Ureter (tissue), 1 donor: ENCODE data around the gene SAYSD1. TPM values are rescaled to one million over a fixed set of nuclear protein-coding genes. Genes with fewer than 3 reads are reported as not detected.
A peak's percentile ranks its signal among the peaks of the same experiment; 100 is the strongest.
"Not testable (repeated sequence)": the region's sequence is repeated elsewhere in the genome, so short reads cannot be mapped to it uniquely, and the experiment has no call there.

Source experiments
- DNase-seq: peaks from one replicate; pipeline ENCODE4 v3.0.0-alpha.2; 2020; ENCODE audit warnings: low spot score
- total RNA-seq: library from RNA; stranded (reverse); gene quantifications from one replicate; pipeline ENCODE4 v1.2.4, GENCODE V29; 2023
- donor health status: DM: yes; HTN: yes; CAD: no.

Gene SAYSD1
- total RNA-seq = 19.3 TPM

- DNase-seq = peak; percentile 91
These were observed at the start of gene SAYSD1 for GRCh38 chr6:39114704-39115599. SAYSD1 (minus strand) TSS chr6:39115186; CDS start chr6:39115089, 97 bp downstream.

GRCh38 chr6:39157511-39157910 lies 42.5 kb upstream of the SAYSD1 start:
- no peak for DNase-seq

- DNase-seq = no peak
These were observed 41.8 kb upstream of the SAYSD1 start for GRCh38 chr6:39156801-39157200.

GRCh38 chr6:39154705-39155104 lies 39.7 kb upstream of the SAYSD1 start:
- DNase-seq = no peak

GRCh38 chr6:39153766-39154397 lies 38.9 kb upstream of the SAYSD1 start:
- no peak for DNase-seq

- no peak for DNase-seq
These were observed 37.3 kb upstream of the SAYSD1 start for GRCh38 chr6:39152262-39152661.

GRCh38 chr6:39151211-39151610 lies 36.2 kb upstream of the SAYSD1 start:
- DNase-seq = no peak

- no peak for DNase-seq
These were observed 29.6 kb upstream of the SAYSD1 start for GRCh38 chr6:39144481-39145173.

GRCh38 chr6:39143238-39143930 lies 28.4 kb upstream of the SAYSD1 start:
- DNase-seq = no peak

GRCh38 chr6:39140556-39141167 lies 25.7 kb upstream of the SAYSD1 start:
- DNase-seq = no peak

- DNase-seq = no peak
These were observed 22.3 kb upstream of the SAYSD1 start for GRCh38 chr6:39137245-39137644.

GRCh38 chr6:39136207-39136606 lies 21.2 kb upstream of the SAYSD1 start:
- DNase-seq = not testable (repeated sequence)

GRCh38 chr6:39134761-39135160 lies 19.8 kb upstream of the SAYSD1 start:
- not testable (repeated sequence) for DNase-seq

- DNase-seq = no peak
These were observed 15.7 kb upstream of the SAYSD1 start for GRCh38 chr6:39130691-39131090.

GRCh38 chr6:39128832-39129231 lies 13.8 kb upstream of the SAYSD1 start:
- no peak for DNase-seq

GRCh38 chr6:39128106-39128505 lies 13.1 kb upstream of the SAYSD1 start:
- no peak for DNase-seq

GRCh38 chr6:39124114-39124513 lies 9.1 kb upstream of the SAYSD1 start:
- DNase-seq = no peak

GRCh38 chr6:39118921-39119320 lies 3.9 kb upstream of the SAYSD1 start:
- no peak for DNase-seq

GRCh38 chr6:39114388-39114703 lies 640 bp downstream of the SAYSD1 start:
- DNase-seq = no peak

GRCh38 chr6:39113788-39114187 lies 1.2 kb downstream of the SAYSD1 start:
- DNase-seq = no peak

GRCh38 chr6:39111280-39111679 lies 3.7 kb downstream of the SAYSD1 start:
- no peak for DNase-seq
